Neural crest cell (in vitro differentiated cells): ENCODE results near the gene ATF6. TPM values are rescaled to one million over a fixed set of nuclear protein-coding genes. Genes with fewer than 3 reads are reported as not detected.

ENCODE experiments used
- DNase-seq: peaks from one replicate; pipeline ENCODE4 v3.0.0; 2021; ENCODE audit warnings: low read depth, mixed read lengths, low spot score
- H3K27ac Mint-ChIP-seq: one replicate; pipeline ENCODE4 v1.8.0; 2021; ENCODE audit warnings: mild to moderate bottlenecking, mixed read lengths; ENCODE audit not compliant: unreplicated experiment
- H3K27me3 Mint-ChIP-seq: 2 replicates; pipeline ENCODE4 v1.8.0; 2021; ENCODE audit warnings: low read depth, mild to moderate bottlenecking, mixed read lengths
- H3K36me3 Mint-ChIP-seq: 2 replicates; pipeline ENCODE4 v1.8.0; 2021; ENCODE audit warnings: low read depth, mild to moderate bottlenecking, mixed read lengths
- H3K4me1 Mint-ChIP-seq: 2 replicates; pipeline ENCODE4 v1.8.0; 2021; ENCODE audit warnings: mixed read lengths
- H3K4me3 Mint-ChIP-seq: one replicate; pipeline ENCODE4 v1.8.0; 2021; ENCODE audit warnings: mild to moderate bottlenecking, mixed read lengths
- H3K9me3 Mint-ChIP-seq: 2 replicates; pipeline ENCODE4 v1.8.0; 2021; ENCODE audit warnings: mixed read lengths
- CTCF ChIP-seq: fragments of 200-600 bp; sonication (generic); conservative IDR thresholded peaks from 2 replicates; pipeline ENCODE4 v1.5.0; 2021; ENCODE audit warnings: antibody characterized with exemption, mild to moderate bottlenecking
- total RNA-seq: library from RNA; stranded (reverse); gene quantifications from 2 replicates; pipeline ENCODE4 v1.2.1, GENCODE V29; 2021

The ATF6 gene
- total RNA-seq, 1 donor from 2014 or later = 17.8 TPM

DNA sequence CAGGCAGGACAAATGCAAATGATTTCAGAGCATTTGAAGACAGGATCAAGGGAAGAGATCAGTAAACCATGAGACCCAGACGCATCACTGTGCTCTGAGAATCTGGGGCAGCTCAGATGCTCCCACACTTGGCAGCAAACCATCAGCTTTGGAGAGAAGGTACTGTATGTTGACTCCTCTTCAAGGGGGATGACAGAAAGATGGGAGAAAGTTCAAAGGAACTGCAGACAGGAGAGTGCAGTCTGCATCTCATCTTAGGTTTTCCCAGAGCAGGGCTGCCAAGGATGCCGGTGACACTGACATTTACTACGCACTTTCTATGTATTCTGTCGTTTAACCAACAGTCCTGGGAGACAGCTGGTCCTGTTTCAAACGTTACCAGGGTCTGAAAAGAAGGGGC is 221.8 kb downstream of the ATF6 start:
- H3K36me3 Mint-ChIP-seq = peaks cover 15% of the 10 kb centered on the region
- TF ChIP-seq CTCF = no peak
- no peaks in the 10 kb centered on the region for H3K27me3 Mint-ChIP-seq
- no peak overlapping the region for H3K27ac Mint-ChIP-seq
- H3K4me1 Mint-ChIP-seq = no peaks in the 10 kb centered on the region
- no peak for DNase-seq
- peaks cover 4% of the 10 kb centered on the region for H3K9me3 Mint-ChIP-seq
- H3K4me3 Mint-ChIP-seq = no peak overlapping the region

DNA sequence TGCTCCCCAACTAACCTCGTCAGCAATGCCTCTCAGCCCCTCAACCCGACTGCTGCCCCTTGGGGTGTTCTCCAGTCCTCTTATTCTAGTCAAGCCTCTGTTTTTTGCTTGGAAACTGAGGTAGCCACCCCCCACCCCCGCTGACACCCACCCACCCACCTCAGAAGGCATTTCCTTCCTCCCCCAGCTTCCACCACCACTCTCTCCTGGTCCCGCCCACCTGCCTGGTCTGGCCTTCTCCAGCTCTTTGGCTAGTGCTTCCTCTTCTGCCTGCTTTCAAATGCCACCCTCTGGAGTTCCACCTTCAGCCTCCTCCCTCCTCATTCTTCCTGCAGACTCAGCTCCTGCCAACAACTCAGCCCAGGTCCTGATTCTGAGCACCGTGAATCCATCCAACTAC is 222.3 kb downstream of the ATF6 start:
- no peaks in the 10 kb centered on the region for H3K4me1 Mint-ChIP-seq
- H3K9me3 Mint-ChIP-seq = peaks cover 4% of the 10 kb centered on the region
- no peak overlapping the region for H3K27ac Mint-ChIP-seq
- peaks cover 18% of the 10 kb centered on the region for H3K36me3 Mint-ChIP-seq
- no peak for DNase-seq
- TF ChIP-seq CTCF = no peak
- H3K4me3 Mint-ChIP-seq = no peak overlapping the region
- H3K27me3 Mint-ChIP-seq = no peaks in the 10 kb centered on the region

DNA sequence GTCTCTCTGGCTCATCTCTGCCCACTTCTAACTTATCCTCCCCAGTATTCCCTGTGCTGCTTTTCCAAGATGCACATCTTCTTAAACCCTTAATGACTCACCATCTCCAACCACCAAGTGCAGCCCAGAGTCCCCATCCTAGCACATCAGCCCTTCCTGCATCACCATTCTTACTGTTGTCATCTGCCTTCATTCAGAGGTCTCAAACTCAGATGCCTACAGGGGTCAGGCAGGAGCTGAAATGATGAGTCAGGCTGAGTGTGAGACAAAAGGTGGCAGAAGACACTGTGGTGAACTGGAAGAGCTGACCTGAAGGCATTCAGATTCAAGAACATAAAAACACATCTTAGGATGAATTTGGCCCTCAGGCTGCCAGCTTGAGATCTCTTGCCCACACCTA is 223.0 kb downstream of the ATF6 start:
- Mint-ChIP-seq H3K9me3 (peaks cover 4% of the 10 kb centered on the region), H3K27me3 (no peaks in the 10 kb centered on the region), H3K36me3 (peaks cover 20% of the 10 kb centered on the region), H3K4me3 (no peak overlapping the region), H3K4me1 (no peaks in the 10 kb centered on the region), H3K27ac (no peak overlapping the region)
- TF ChIP-seq CTCF = no peak
- no peak for DNase-seq

- H3K36me3 Mint-ChIP-seq = peaks cover 20% of the 10 kb centered on the region
- DNase-seq = no peak
- TF ChIP-seq CTCF = no peak
- peaks cover 4% of the 10 kb centered on the region for H3K9me3 Mint-ChIP-seq
- H3K27ac Mint-ChIP-seq = no peak overlapping the region
- no peaks in the 10 kb centered on the region for H3K27me3 Mint-ChIP-seq
- H3K4me3 Mint-ChIP-seq = no peak overlapping the region
- H3K4me1 Mint-ChIP-seq = no peaks in the 10 kb centered on the region
Measured at GRCh38 chr1:161989786-161990185, 223.7 kb downstream of the ATF6 start.

DNA sequence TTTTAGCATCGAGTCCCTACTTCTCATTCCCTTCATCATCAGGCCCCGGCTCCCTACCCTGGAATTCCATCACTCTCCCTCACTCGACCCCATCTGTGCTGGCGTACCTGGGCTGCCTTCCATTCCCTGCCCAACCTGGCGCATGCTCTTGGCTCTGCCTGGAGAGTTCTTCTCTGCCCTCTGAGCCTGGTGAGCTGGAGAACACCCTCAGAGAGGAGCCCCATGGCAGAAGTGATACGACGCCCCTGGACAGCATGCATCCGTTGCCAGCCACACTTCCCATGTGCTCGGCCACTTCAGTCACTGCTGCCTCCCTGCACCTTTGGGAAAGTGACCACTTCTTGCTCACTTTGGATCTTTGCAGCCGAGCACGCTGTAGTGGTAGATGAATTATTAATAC is 227.5 kb downstream of the ATF6 start:
- TF ChIP-seq CTCF = no peak
- Mint-ChIP-seq H3K27ac (peak overlapping the region; percentile 68), H3K27me3 (no peaks in the 10 kb centered on the region), H3K36me3 (peaks cover 15% of the 10 kb centered on the region), H3K9me3 (no peaks in the 10 kb centered on the region), H3K4me1 (no peaks in the 10 kb centered on the region), H3K4me3 (no peak overlapping the region)
- DNase-seq = no peak

DNA sequence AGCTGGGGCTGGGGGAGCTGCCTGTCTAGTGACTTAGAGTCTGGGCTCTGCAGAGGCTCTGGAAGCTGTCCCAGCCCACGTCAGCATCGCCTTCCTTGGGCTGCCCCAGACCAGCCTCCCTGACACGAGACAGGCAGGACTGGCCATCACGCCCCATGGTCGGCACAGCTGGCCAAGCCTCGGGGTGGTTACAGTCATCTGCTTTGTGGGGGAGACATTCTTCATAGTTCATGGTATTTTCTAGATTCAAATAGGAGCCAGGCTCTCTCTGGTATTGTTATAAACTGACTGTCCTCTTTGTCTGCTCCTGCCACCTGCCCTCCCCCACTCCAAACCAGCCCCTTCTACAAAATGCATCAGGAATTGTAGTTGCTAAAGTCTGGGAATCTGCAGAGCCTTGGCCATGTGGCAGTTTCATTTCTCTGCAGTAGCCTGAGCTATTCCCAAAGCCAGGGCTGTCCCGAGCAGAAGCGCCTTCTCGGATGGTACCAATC is 228.1 kb downstream of the ATF6 start:
- Mint-ChIP-seq H3K9me3 (no peaks in the 10 kb centered on the region), H3K4me1 (no peaks in the 10 kb centered on the region), H3K4me3 (no peak overlapping the region), H3K27ac (no peak overlapping the region), H3K27me3 (no peaks in the 10 kb centered on the region), H3K36me3 (peaks cover 15% of the 10 kb centered on the region)
- TF ChIP-seq CTCF = no peak
- DNase-seq = no peak
